GM19351 (cell line): ENCODE data around the gene MYLK3.
"Not testable (repeated sequence)": the region's sequence is repeated elsewhere in the genome, so short reads cannot be mapped to it uniquely, and the experiment has no call there.

Source experiments
- ATAC-seq: cut with Tn5 transposase; IDR thresholded peaks from one replicate; pipeline ENCODE4 v1.9.1; 2021; ENCODE audit warnings: mild to moderate bottlenecking, moderate library complexity; ENCODE audit not compliant: unreplicated experiment

Gene MYLK3

GRCh38 chr16:46747777-46748651, at the start of gene MYLK3:
Gene MYLK3 (minus strand): TSS chr16:46748344. CDS start chr16:46748193, 151 bp downstream.
- ATAC-seq: no peak

GRCh38 chr16:46797501-46797900, 49.4 kb upstream of the MYLK3 start:
- ATAC-seq: no peak

- no peak for ATAC-seq
These were observed 48.7 kb upstream of the MYLK3 start for GRCh38 chr16:46796764-46797269.

GRCh38 chr16:46793841-46794240, 45.7 kb upstream of the MYLK3 start:
- no peak for ATAC-seq

GRCh38 chr16:46790599-46791270, 42.6 kb upstream of the MYLK3 start:
- no peak for ATAC-seq

GRCh38 chr16:46789499-46790414, 41.6 kb upstream of the MYLK3 start:
- ATAC-seq: peak; percentile 73

GRCh38 chr16:46788891-46789474, 40.8 kb upstream of the MYLK3 start:
- ATAC-seq: no peak

- ATAC-seq: no peak
These were observed 39.8 kb upstream of the MYLK3 start for GRCh38 chr16:46787909-46788308.

GRCh38 chr16:46785076-46785845, 37.1 kb upstream of the MYLK3 start:
- no peak for ATAC-seq

- ATAC-seq: not testable (repeated sequence)
These were observed 36.4 kb upstream of the MYLK3 start for GRCh38 chr16:46784569-46784968.

- peak; percentile 39 for ATAC-seq
These were observed 35.7 kb upstream of the MYLK3 start for GRCh38 chr16:46783800-46784199.

- ATAC-seq: no peak
These were observed 34.2 kb upstream of the MYLK3 start for GRCh38 chr16:46782320-46782719.

- no peak for ATAC-seq
These were observed 29.7 kb upstream of the MYLK3 start for GRCh38 chr16:46777804-46778203.

- peak; percentile 27 for ATAC-seq
These were observed 27.1 kb upstream of the MYLK3 start for GRCh38 chr16:46775214-46775613.

- ATAC-seq: peak; percentile 87
These were observed 26.6 kb upstream of the MYLK3 start for GRCh38 chr16:46774743-46775177.

- ATAC-seq: no peak
These were observed 24.3 kb upstream of the MYLK3 start for GRCh38 chr16:46772463-46772862.

- no peak for ATAC-seq
These were observed 20.7 kb upstream of the MYLK3 start for GRCh38 chr16:46768809-46769208.

- ATAC-seq: no peak
These were observed 16.9 kb upstream of the MYLK3 start for GRCh38 chr16:46765050-46765449.

- ATAC-seq: no peak
These were observed 15.0 kb upstream of the MYLK3 start for GRCh38 chr16:46763147-46763546.

- ATAC-seq: no peak
These were observed 14.4 kb upstream of the MYLK3 start for GRCh38 chr16:46762583-46762982.
